GM18907 (cell line): ENCODE data around the gene TRMT2B.
"Not testable (repeated sequence)": the region's sequence is repeated elsewhere in the genome, so short reads cannot be mapped to it uniquely, and the experiment has no call there.

Experiments
- ATAC-seq: cut with Tn5 transposase; IDR thresholded peaks from one replicate; pipeline ENCODE4 v1.9.1; 2021; ENCODE audit warnings: mild to moderate bottlenecking, moderate library complexity; ENCODE audit not compliant: unreplicated experiment

Gene TRMT2B

GRCh38 chrX:101051549-101052302 lies at the start of gene TRMT2B:
Gene TRMT2B, minus strand, starts transcription at chrX:101052111. Its CDS starts 9,822 bp downstream, at chrX:101042289.
- peak; percentile 96 for ATAC-seq

- ATAC-seq: peak; percentile 99
Measured at GRCh38 chrX:101097546-101098453, 45.9 kb upstream of the TRMT2B start, which contains the start of gene CENPI. Gene CENPI, plus strand, starts transcription at chrX:101098204. Its CDS starts 2,867 bp downstream, at chrX:101101071.

- ATAC-seq: no peak
Measured at GRCh38 chrX:101091817-101092216, 39.9 kb upstream of the TRMT2B start.

- ATAC-seq: no peak
Measured at GRCh38 chrX:101081231-101081630, 29.3 kb upstream of the TRMT2B start.

- ATAC-seq: no peak
Measured at GRCh38 chrX:101080326-101081124, 28.6 kb upstream of the TRMT2B start.

GRCh38 chrX:101079736-101080270 lies 27.9 kb upstream of the TRMT2B start:
- no peak for ATAC-seq

GRCh38 chrX:101078716-101079598 lies 27.0 kb upstream of the TRMT2B start, which contains the start of gene TMEM35A:
Gene TMEM35A, plus strand, starts transcription at chrX:101078879. Its CDS starts 124 bp downstream, at chrX:101079003.
- ATAC-seq: no peak

GRCh38 chrX:101071582-101071981 lies 19.7 kb upstream of the TRMT2B start:
- no peak for ATAC-seq

- ATAC-seq: no peak
Measured at GRCh38 chrX:101062176-101062575, 10.3 kb upstream of the TRMT2B start.

GRCh38 chrX:101057093-101057714 lies 5.3 kb upstream of the TRMT2B start:
- peak; percentile 91 for ATAC-seq

GRCh38 chrX:101056551-101056950 lies 4.6 kb upstream of the TRMT2B start:
- ATAC-seq: not testable (repeated sequence)

GRCh38 chrX:101051153-101051548 lies 760 bp downstream of the TRMT2B start:
- no peak for ATAC-seq

GRCh38 chrX:101040197-101040596 lies 11.7 kb downstream of the TRMT2B start:
- no peak for ATAC-seq

- ATAC-seq: no peak
Measured at GRCh38 chrX:101037231-101037630, 14.7 kb downstream of the TRMT2B start.

GRCh38 chrX:101029665-101030064 lies 22.2 kb downstream of the TRMT2B start:
- ATAC-seq: no peak

GRCh38 chrX:101028562-101028961 lies 23.3 kb downstream of the TRMT2B start:
- no peak for ATAC-seq

GRCh38 chrX:101025126-101025525 lies 26.8 kb downstream of the TRMT2B start:
- no peak for ATAC-seq

- ATAC-seq: no peak
Measured at GRCh38 chrX:101022020-101022419, 29.9 kb downstream of the TRMT2B start.

GRCh38 chrX:101012031-101012430 lies 39.9 kb downstream of the TRMT2B start:
- ATAC-seq: not testable (repeated sequence)
